ENCODE data around the gene IGFLR1. TPM values are rescaled to one million over a fixed set of nuclear protein-coding genes. Genes with fewer than 3 reads are reported as not detected.

IGFLR1 gene
- total RNA-seq, 1 donor from 2014 or later, result 6.3 TPM

- no peaks in the 10 kb centered on the region for H3K27me3 Mint-ChIP-seq (ENCODE audit: low read depth)
- DNase-seq (ENCODE audit: low read depth, low spot score), result no peak
- no peak overlapping the region for H3K4me3 Mint-ChIP-seq
- no peaks in the 10 kb centered on the region for H3K9me3 Mint-ChIP-seq
- TF ChIP-seq CTCF (conservative IDR thresholded peaks at IDR 0.05), result no peak
- H3K4me1 Mint-ChIP-seq, result peaks cover 5% of the 10 kb centered on the region
- peaks cover 6% of the 10 kb centered on the region for H3K36me3 Mint-ChIP-seq (ENCODE audit: low read depth)
- H3K27ac Mint-ChIP-seq (ENCODE audit: unreplicated experiment), result no peak overlapping the region
Observed at GRCh38 chr19:35768082-35768421, 25.8 kb upstream of the IGFLR1 start.

GRCh38 chr19:35767288-35768081, 25.2 kb upstream of the IGFLR1 start:
- no peak for TF ChIP-seq CTCF (conservative IDR thresholded peaks at IDR 0.05)
- H3K9me3 Mint-ChIP-seq, result no peaks in the 10 kb centered on the region
- no peak overlapping the region for H3K4me3 Mint-ChIP-seq
- H3K27ac Mint-ChIP-seq (ENCODE audit: unreplicated experiment), result no peak overlapping the region
- H3K36me3 Mint-ChIP-seq (ENCODE audit: low read depth), result peaks cover 6% of the 10 kb centered on the region
- H3K27me3 Mint-ChIP-seq (ENCODE audit: low read depth), result no peaks in the 10 kb centered on the region
- no peak for DNase-seq (ENCODE audit: low read depth, low spot score)
- H3K4me1 Mint-ChIP-seq, result peaks cover 5% of the 10 kb centered on the region

- peaks cover 5% of the 10 kb centered on the region for H3K4me1 Mint-ChIP-seq
- peak overlapping the region; percentile 38 for H3K4me3 Mint-ChIP-seq
- no peak for TF ChIP-seq CTCF (conservative IDR thresholded peaks at IDR 0.05)
- no peaks in the 10 kb centered on the region for H3K9me3 Mint-ChIP-seq
- H3K27ac Mint-ChIP-seq (ENCODE audit: unreplicated experiment), result no peak overlapping the region
- H3K36me3 Mint-ChIP-seq (ENCODE audit: low read depth), result peaks cover 10% of the 10 kb centered on the region
- no peaks in the 10 kb centered on the region for H3K27me3 Mint-ChIP-seq (ENCODE audit: low read depth)
- DNase-seq (ENCODE audit: low read depth, low spot score), result no peak
Observed at GRCh38 chr19:35766571-35767104, 24.4 kb upstream of the IGFLR1 start.

GRCh38 chr19:35764432-35765315, 22.4 kb upstream of the IGFLR1 start:
- TF ChIP-seq CTCF (conservative IDR thresholded peaks at IDR 0.05), result no peak
- H3K9me3 Mint-ChIP-seq, result no peaks in the 10 kb centered on the region
- no peak for DNase-seq (ENCODE audit: low read depth, low spot score)
- peaks cover 5% of the 10 kb centered on the region for H3K4me1 Mint-ChIP-seq
- H3K4me3 Mint-ChIP-seq, result no peak overlapping the region
- peaks cover 8% of the 10 kb centered on the region for H3K36me3 Mint-ChIP-seq (ENCODE audit: low read depth)
- peak overlapping the region; percentile 19 for H3K27ac Mint-ChIP-seq (ENCODE audit: unreplicated experiment)
- no peaks in the 10 kb centered on the region for H3K27me3 Mint-ChIP-seq (ENCODE audit: low read depth)

GRCh38 chr19:35760711-35761349, 18.6 kb upstream of the IGFLR1 start:
- DNase-seq (ENCODE audit: low read depth, low spot score), result no peak
- H3K27me3 Mint-ChIP-seq (ENCODE audit: low read depth), result peaks cover 2% of the 10 kb centered on the region
- peaks cover 25% of the 10 kb centered on the region for H3K4me1 Mint-ChIP-seq
- no peak for TF ChIP-seq CTCF (conservative IDR thresholded peaks at IDR 0.05)
- H3K4me3 Mint-ChIP-seq, result peak overlapping the region; percentile 41
- no peak overlapping the region for H3K27ac Mint-ChIP-seq (ENCODE audit: unreplicated experiment)
- no peaks in the 10 kb centered on the region for H3K9me3 Mint-ChIP-seq
- peaks cover 4% of the 10 kb centered on the region for H3K36me3 Mint-ChIP-seq (ENCODE audit: low read depth)
